ENCODE data around the gene HSBP1L1. TPM values are rescaled to one million over a fixed set of nuclear protein-coding genes. Genes with fewer than 3 reads are reported as not detected.

The HSBP1L1 gene
- total RNA-seq, 1 donor from 2014 or later = 20.2 TPM

- DNase-seq (ENCODE audit: low spot score) = peak; percentile 79
- peak; percentile 27 for ATAC-seq
Observed at GRCh38 chr18:79944126-79944731, 20.2 kb upstream of the HSBP1L1 start.

GRCh38 chr18:79944746-79945117 lies 19.7 kb upstream of the HSBP1L1 start:
- DNase-seq (ENCODE audit: low spot score) (no peak), ATAC-seq (no peak)

GRCh38 chr18:79945118-79946042 lies 19.1 kb upstream of the HSBP1L1 start:
- ATAC-seq (no peak), DNase-seq (ENCODE audit: low spot score) (peak; percentile 48)

- peak; percentile 6 for ATAC-seq
- DNase-seq (ENCODE audit: low spot score) = peak; percentile 55
Observed at GRCh38 chr18:79947054-79947755, 17.2 kb upstream of the HSBP1L1 start.

- DNase-seq (ENCODE audit: low spot score) (peak; percentile 92), ATAC-seq (peak; percentile 27)
Observed at GRCh38 chr18:79947881-79948610, 16.4 kb upstream of the HSBP1L1 start.

GRCh38 chr18:79948719-79949411 lies 15.6 kb upstream of the HSBP1L1 start:
- ATAC-seq (no peak), DNase-seq (ENCODE audit: low spot score) (peak; percentile 50)

GRCh38 chr18:79949697-79950487 lies 14.6 kb upstream of the HSBP1L1 start:
- no peak for ATAC-seq
- peak; percentile 49 for DNase-seq (ENCODE audit: low spot score)

- peak; percentile 52 for DNase-seq (ENCODE audit: low spot score)
Observed at GRCh38 chr18:79950515-79951341, 13.7 kb upstream of the HSBP1L1 start.

GRCh38 chr18:79951545-79952455 lies 12.6 kb upstream of the HSBP1L1 start, which contains the start of gene SLC66A2:
TSS of gene SLC66A2 (minus strand) at chr18:79951653. CDS start at chr18:79950926, 727 bp downstream.
- peak; percentile 97 for DNase-seq (ENCODE audit: low spot score)
- ATAC-seq = peak; percentile 77

More at GRCh38 chr18:79950515-79951341, 13.7 kb upstream of the HSBP1L1 start:
- peak; percentile 3 for ATAC-seq

- no peak for ATAC-seq
- DNase-seq (ENCODE audit: low spot score) = no peak
Observed at GRCh38 chr18:79952456-79952995, 11.9 kb upstream of the HSBP1L1 start.

- no peak for DNase-seq (ENCODE audit: low spot score)
- no peak for ATAC-seq
Observed at GRCh38 chr18:79952996-79953559, 11.4 kb upstream of the HSBP1L1 start.

- DNase-seq (ENCODE audit: low spot score) (peak; percentile 34), ATAC-seq (peak; percentile 0)
Observed at GRCh38 chr18:79953971-79954651, 10.3 kb upstream of the HSBP1L1 start.

- DNase-seq (ENCODE audit: low spot score) (peak; percentile 38), ATAC-seq (no peak)
Observed at GRCh38 chr18:79954791-79955190, 9.7 kb upstream of the HSBP1L1 start.

- DNase-seq (ENCODE audit: low spot score) (peak; percentile 14), ATAC-seq (no peak)
Observed at GRCh38 chr18:79955302-79956075, 9.0 kb upstream of the HSBP1L1 start.

- ATAC-seq (no peak), DNase-seq (ENCODE audit: low spot score) (no peak)
Observed at GRCh38 chr18:79956276-79956675, 8.2 kb upstream of the HSBP1L1 start.

All from left lobe of liver (tissue), 2 donors.